WTC11 (cell line): Measurements from ENCODE around the gene NAA80. TPM values are rescaled to one million over a fixed set of nuclear protein-coding genes. Genes with fewer than 3 reads are reported as not detected.

ENCODE experiments used
- ATAC-seq: fragments of 200-7000 bp; cut with Tn5 transposase; 2 replicates; pipeline ENCODE4 v1.10.0; 2021; ENCODE audit warnings: mild to moderate bottlenecking, moderate library complexity
- CTCF ChIA-PET: fragments of 300-600 bp; sonication (Branson Sonifier 250); formaldehyde crosslinking; loops from one replicate; lab custom pipeline; 2021; ENCODE audit warnings: antibody characterized with exemption; lab: Charles Lee
- POLR2A ChIA-PET: fragments of 350-600 bp; sonication (Branson Sonifier 250); formaldehyde crosslinking; loops from one replicate; lab custom pipeline; 2021; ENCODE audit warnings: antibody characterized with exemption; lab: Charles Lee
- DNase-seq: peaks from one replicate; pipeline ENCODE4 v3.0.0; 2021; ENCODE audit warnings: low spot score
- H3K27ac Mint-ChIP-seq: 2 replicates; pipeline ENCODE4 v1.8.0; 2021; ENCODE audit warnings: mixed read lengths
- H3K27me3 Mint-ChIP-seq: 2 replicates; pipeline ENCODE4 v1.8.0; 2021; ENCODE audit warnings: low read depth, mild to moderate bottlenecking, moderate library complexity, mixed read lengths
- H3K36me3 Mint-ChIP-seq: 2 replicates; pipeline ENCODE4 v1.8.0; 2021; ENCODE audit warnings: mixed read lengths
- H3K4me1 Mint-ChIP-seq: 2 replicates; pipeline ENCODE4 v1.8.0; 2022; ENCODE audit warnings: mixed read lengths
- H3K4me3 Mint-ChIP-seq: 2 replicates; pipeline ENCODE4 v1.8.0; 2021; ENCODE audit warnings: mild to moderate bottlenecking, moderate library complexity, mixed read lengths
- H3K9me3 Mint-ChIP-seq: 2 replicates; pipeline ENCODE4 v1.8.0; 2021; ENCODE audit warnings: mixed read lengths
- CBFB ChIP-seq: sonication (generic); formaldehyde crosslinking; IDR thresholded peaks from 2 replicates; pipeline ENCODE4 v1.8.1; 2022; ENCODE audit warnings: mild to moderate bottlenecking, low read depth, missing genetic modification reagents
- ETV6 ChIP-seq: sonication (generic); formaldehyde crosslinking; IDR thresholded peaks from 2 replicates; pipeline ENCODE4 v1.8.1; 2022; ENCODE audit warnings: mild to moderate bottlenecking, missing genetic modification reagents
- FOXK1 ChIP-seq: sonication (generic); formaldehyde crosslinking; IDR thresholded peaks from 2 replicates; pipeline ENCODE4 v1.8.0; 2022; ENCODE audit warnings: mild to moderate bottlenecking, moderate library complexity, missing genetic modification reagents
- FOXP1 ChIP-seq: sonication (generic); formaldehyde crosslinking; IDR thresholded peaks from 2 replicates; pipeline ENCODE4 v1.8.0; 2022; ENCODE audit warnings: missing genetic modification reagents, mild to moderate bottlenecking, moderate library complexity, borderline replicate concordance
- GTF2I ChIP-seq: fragments of 250-450 bp; sonication (Bioruptor Pico); conservative IDR thresholded peaks from 2 replicates; pipeline ENCODE4 v1.4.0; 2021; ENCODE audit warnings: mild to moderate bottlenecking
- MYBL2 ChIP-seq: sonication (generic); formaldehyde crosslinking; IDR thresholded peaks from 2 replicates; pipeline ENCODE4 v1.8.1; 2023; ENCODE audit warnings: mild to moderate bottlenecking, moderate library complexity, missing genetic modification reagents
- NFE2L1 ChIP-seq: sonication (generic); formaldehyde crosslinking; IDR thresholded peaks from 2 replicates; pipeline ENCODE4 v1.8.1; 2023; ENCODE audit warnings: missing genetic modification reagents
- NFYB ChIP-seq: sonication (generic); formaldehyde crosslinking; conservative IDR thresholded peaks from 2 replicates; pipeline ENCODE4 v1.8.0; 2022; ENCODE audit warnings: low read depth, missing genetic modification reagents
- OVOL2 ChIP-seq: fragments of 250-450 bp; sonication (Bioruptor Pico); IDR thresholded peaks from 2 replicates; pipeline ENCODE4 v1.9.0; 2021; ENCODE audit warnings: mild to moderate bottlenecking, borderline replicate concordance
- RELA ChIP-seq: sonication (generic); formaldehyde crosslinking; IDR thresholded peaks from 2 replicates; pipeline ENCODE4 v1.8.1; 2022; ENCODE audit warnings: missing genetic modification reagents, mild to moderate bottlenecking, borderline replicate concordance
- RORB ChIP-seq: fragments of 250-450 bp; sonication (Bioruptor Pico); IDR thresholded peaks from 2 replicates; pipeline ENCODE4 v1.9.0; 2021; ENCODE audit warnings: mild to moderate bottlenecking
- SOX15 ChIP-seq: fragments of 250-450 bp; sonication (Bioruptor Pico); IDR thresholded peaks from 2 replicates; pipeline ENCODE4 v1.9.0; 2021; ENCODE audit warnings: mild to moderate bottlenecking
- SP1 ChIP-seq: sonication (generic); formaldehyde crosslinking; conservative IDR thresholded peaks from 2 replicates; pipeline ENCODE4 v1.8.1; 2022; ENCODE audit warnings: missing genetic modification reagents
- TEAD1 ChIP-seq: sonication (generic); formaldehyde crosslinking; IDR thresholded peaks from 2 replicates; pipeline ENCODE4 v1.8.0; 2022; ENCODE audit warnings: mild to moderate bottlenecking, missing genetic modification reagents
- ZNF138 ChIP-seq: sonication (generic); formaldehyde crosslinking; conservative IDR thresholded peaks from 2 replicates; pipeline ENCODE4 v1.8.1; 2022; ENCODE audit warnings: mild to moderate bottlenecking, moderate library complexity, missing genetic modification reagents
- ZNF232 ChIP-seq: sonication (generic); formaldehyde crosslinking; IDR thresholded peaks from 2 replicates; pipeline ENCODE4 v1.8.0; 2022; ENCODE audit warnings: mild to moderate bottlenecking, missing genetic modification reagents
- ZNF317 ChIP-seq: sonication (generic); formaldehyde crosslinking; IDR thresholded peaks from 2 replicates; pipeline ENCODE4 v1.8.1; 2023; ENCODE audit warnings: low read depth, mild to moderate bottlenecking, moderate library complexity, missing genetic modification reagents, borderline replicate concordance
- ZNF423 ChIP-seq: fragments of 250-450 bp; sonication (Bioruptor Pico); IDR thresholded peaks from 2 replicates; pipeline ENCODE4 v2.1.2; 2022; ENCODE audit warnings: mild to moderate bottlenecking, moderate library complexity
- total RNA-seq: library from RNA; stranded (reverse); gene quantifications from 3 replicates; pipeline ENCODE4 v1.2.3, GENCODE V29; 2021
- TF ChIP-seq, protein P1 (sequence below): sonication (generic); formaldehyde crosslinking; IDR thresholded peaks from 2 replicates; pipeline ENCODE4 v1.8.1; 2022; ENCODE audit warnings: mild to moderate bottlenecking, missing genetic modification reagents, moderate library complexity, borderline replicate concordance
- TF ChIP-seq, protein P2 (sequence below): sonication (generic); formaldehyde crosslinking; IDR thresholded peaks from 2 replicates; pipeline ENCODE4 v1.8.0; 2023; ENCODE audit warnings: missing genetic modification reagents
- TF ChIP-seq, protein P3 (sequence below): fragments of 250-450 bp; sonication (Bioruptor Pico); IDR thresholded peaks from 2 replicates; pipeline ENCODE4 v2.1.2; 2022; ENCODE audit warnings: mild to moderate bottlenecking, moderate library complexity
- TF ChIP-seq, protein P4 (sequence below): sonication (generic); formaldehyde crosslinking; conservative IDR thresholded peaks from 2 replicates; pipeline ENCODE4 v1.8.1; 2023; ENCODE audit warnings: mild to moderate bottlenecking, low read depth, missing genetic modification reagents, moderate library complexity
- TF ChIP-seq, protein P5 (sequence below): fragments of 250-450 bp; sonication (Bioruptor Pico); IDR thresholded peaks from 2 replicates; pipeline ENCODE4 v1.8.0; 2021; ENCODE audit warnings: mild to moderate bottlenecking
- TF ChIP-seq, protein P6 (sequence below): sonication (generic); formaldehyde crosslinking; IDR thresholded peaks from 2 replicates; pipeline ENCODE4 v1.8.0; 2022; ENCODE audit warnings: mild to moderate bottlenecking, missing genetic modification reagents
- TF ChIP-seq, protein P7 (sequence below): sonication (generic); formaldehyde crosslinking; IDR thresholded peaks from 2 replicates; pipeline ENCODE4 v1.8.0; 2022; ENCODE audit warnings: mild to moderate bottlenecking, missing genetic modification reagents

The NAA80 gene
- total RNA-seq, 1 experiment from 2014 or later, result 17.3 TPM

DNA sequence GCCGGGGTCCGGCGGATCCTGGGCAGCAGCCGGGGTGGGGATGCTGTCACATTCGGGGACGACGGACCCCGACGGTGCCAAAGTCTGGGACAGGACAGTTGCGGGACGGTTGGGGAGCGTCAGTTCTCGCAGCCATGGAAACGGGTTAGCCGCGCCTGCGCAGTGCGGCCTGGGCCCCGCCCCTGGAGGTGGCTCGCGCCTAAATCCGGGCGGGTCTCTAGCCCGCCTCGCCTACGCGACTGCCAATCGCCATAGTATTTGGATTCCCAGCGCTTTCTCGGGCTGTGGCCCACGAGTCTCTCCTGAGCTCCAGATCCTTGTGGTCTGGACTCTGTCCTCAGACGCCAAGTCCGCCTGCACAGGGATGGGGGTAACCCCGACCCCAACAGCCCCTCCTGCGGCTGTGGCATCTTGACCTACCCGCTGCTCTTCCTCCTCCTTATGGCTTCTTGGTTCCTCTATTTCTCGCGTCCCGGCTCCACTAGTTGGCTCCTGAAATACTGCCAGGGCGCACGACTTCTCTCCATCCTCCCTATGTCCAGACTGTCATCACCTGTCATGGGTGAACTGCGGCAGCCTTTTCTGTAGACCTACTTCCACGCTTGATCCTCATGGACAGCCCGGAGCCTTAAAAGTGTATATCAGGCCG lies 46.5 kb upstream of the NAA80 start, which contains the start of gene ZMYND10:
Gene ZMYND10 (minus strand): TSS at position 147 of the 649 bp plus-strand sequence. CDS start 153 bp downstream, outside the sequence.
- Mint-ChIP-seq H3K27ac (no peak within 1 kb of the TSS), H3K27me3 (peaks cover 61% of the 10 kb centered on the region), H3K4me1 (peaks cover 14% of the 10 kb centered on the region), H3K4me3 (peak within 1 kb of the TSS; percentile 75), H3K9me3 (no peaks in the 10 kb centered on the region), H3K36me3 (peaks cover 7% of the 10 kb centered on the region; the same call in 1 of the 2 replicates)
- ChIA-PET POLR2A (interaction anchor here (0.8 to 0.9 kb wide), 2 partner anchors 9 to 54 kb away, joined by 3 read pairs; partner anchors contain the start of gene IFRD2), CTCF (interaction anchor here (0.6 to 3.2 kb wide), 10 partner anchors 11 to 264 kb away, joined by 3 to 19 read pairs (median 5); partner anchors contain the start of gene HYAL2)
- ATAC-seq (peak; percentile 67), DNase-seq (peak; percentile 89)
- TF ChIP-seq ZNF317 (CRISPR knock-in tag), result no peak
- TF ChIP-seq, protein P1, sequence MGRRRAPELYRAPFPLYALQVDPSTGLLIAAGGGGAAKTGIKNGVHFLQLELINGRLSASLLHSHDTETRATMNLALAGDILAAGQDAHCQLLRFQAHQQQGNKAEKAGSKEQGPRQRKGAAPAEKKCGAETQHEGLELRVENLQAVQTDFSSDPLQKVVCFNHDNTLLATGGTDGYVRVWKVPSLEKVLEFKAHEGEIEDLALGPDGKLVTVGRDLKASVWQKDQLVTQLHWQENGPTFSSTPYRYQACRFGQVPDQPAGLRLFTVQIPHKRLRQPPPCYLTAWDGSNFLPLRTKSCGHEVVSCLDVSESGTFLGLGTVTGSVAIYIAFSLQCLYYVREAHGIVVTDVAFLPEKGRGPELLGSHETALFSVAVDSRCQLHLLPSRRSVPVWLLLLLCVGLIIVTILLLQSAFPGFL (CRISPR knock-in tag), result no peak
- TF ChIP-seq, protein P2, sequence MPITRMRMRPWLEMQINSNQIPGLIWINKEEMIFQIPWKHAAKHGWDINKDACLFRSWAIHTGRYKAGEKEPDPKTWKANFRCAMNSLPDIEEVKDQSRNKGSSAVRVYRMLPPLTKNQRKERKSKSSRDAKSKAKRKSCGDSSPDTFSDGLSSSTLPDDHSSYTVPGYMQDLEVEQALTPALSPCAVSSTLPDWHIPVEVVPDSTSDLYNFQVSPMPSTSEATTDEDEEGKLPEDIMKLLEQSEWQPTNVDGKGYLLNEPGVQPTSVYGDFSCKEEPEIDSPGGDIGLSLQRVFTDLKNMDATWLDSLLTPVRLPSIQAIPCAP (CRISPR knock-in tag), result 0 out of 2 replicates have a peak, but pooled peaks have one; percentile 40
- TF ChIP-seq MYBL2, result no peak
- TF ChIP-seq SOX15 (CRISPR knock-in tag), result no peak
- TF ChIP-seq, protein P3, sequence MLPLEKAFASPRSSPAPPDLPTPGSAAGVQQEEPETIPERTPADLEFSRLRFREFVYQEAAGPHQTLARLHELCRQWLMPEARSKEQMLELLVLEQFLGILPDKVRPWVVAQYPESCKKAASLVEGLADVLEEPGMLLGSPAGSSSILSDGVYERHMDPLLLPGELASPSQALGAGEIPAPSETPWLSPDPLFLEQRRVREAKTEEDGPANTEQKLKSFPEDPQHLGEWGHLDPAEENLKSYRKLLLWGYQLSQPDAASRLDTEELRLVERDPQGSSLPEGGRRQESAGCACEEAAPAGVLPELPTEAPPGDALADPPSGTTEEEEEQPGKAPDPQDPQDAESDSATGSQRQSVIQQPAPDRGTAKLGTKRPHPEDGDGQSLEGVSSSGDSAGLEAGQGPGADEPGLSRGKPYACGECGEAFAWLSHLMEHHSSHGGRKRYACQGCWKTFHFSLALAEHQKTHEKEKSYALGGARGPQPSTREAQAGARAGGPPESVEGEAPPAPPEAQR (CRISPR knock-in tag), result no peak
- TF ChIP-seq, protein P4, sequence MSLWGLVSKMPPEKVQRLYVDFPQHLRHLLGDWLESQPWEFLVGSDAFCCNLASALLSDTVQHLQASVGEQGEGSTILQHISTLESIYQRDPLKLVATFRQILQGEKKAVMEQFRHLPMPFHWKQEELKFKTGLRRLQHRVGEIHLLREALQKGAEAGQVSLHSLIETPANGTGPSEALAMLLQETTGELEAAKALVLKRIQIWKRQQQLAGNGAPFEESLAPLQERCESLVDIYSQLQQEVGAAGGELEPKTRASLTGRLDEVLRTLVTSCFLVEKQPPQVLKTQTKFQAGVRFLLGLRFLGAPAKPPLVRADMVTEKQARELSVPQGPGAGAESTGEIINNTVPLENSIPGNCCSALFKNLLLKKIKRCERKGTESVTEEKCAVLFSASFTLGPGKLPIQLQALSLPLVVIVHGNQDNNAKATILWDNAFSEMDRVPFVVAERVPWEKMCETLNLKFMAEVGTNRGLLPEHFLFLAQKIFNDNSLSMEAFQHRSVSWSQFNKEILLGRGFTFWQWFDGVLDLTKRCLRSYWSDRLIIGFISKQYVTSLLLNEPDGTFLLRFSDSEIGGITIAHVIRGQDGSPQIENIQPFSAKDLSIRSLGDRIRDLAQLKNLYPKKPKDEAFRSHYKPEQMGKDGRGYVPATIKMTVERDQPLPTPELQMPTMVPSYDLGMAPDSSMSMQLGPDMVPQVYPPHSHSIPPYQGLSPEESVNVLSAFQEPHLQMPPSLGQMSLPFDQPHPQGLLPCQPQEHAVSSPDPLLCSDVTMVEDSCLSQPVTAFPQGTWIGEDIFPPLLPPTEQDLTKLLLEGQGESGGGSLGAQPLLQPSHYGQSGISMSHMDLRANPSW (CRISPR knock-in tag), result no peak
- no peak for TF ChIP-seq ZNF138 (CRISPR knock-in tag)
- TF ChIP-seq RELA (CRISPR knock-in tag), result no peak
- TF ChIP-seq TEAD1, result 0 out of 2 replicates have a peak, but pooled peaks have one; percentile 17
- TF ChIP-seq ZNF232 (CRISPR knock-in tag), result 0 out of 2 replicates have a peak, but pooled peaks have one; percentile 15
- TF ChIP-seq FOXK1 (CRISPR knock-in tag), result no peak
- TF ChIP-seq OVOL2 (CRISPR knock-in tag), result no peak
- TF ChIP-seq, protein P5, sequence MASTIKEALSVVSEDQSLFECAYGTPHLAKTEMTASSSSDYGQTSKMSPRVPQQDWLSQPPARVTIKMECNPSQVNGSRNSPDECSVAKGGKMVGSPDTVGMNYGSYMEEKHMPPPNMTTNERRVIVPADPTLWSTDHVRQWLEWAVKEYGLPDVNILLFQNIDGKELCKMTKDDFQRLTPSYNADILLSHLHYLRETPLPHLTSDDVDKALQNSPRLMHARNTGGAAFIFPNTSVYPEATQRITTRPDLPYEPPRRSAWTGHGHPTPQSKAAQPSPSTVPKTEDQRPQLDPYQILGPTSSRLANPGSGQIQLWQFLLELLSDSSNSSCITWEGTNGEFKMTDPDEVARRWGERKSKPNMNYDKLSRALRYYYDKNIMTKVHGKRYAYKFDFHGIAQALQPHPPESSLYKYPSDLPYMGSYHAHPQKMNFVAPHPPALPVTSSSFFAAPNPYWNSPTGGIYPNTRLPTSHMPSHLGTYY (CRISPR knock-in tag), result no peak
- 0 out of 2 replicates have a peak, but pooled peaks have one; percentile 57 for TF ChIP-seq ETV6 (CRISPR knock-in tag)
- no peak for TF ChIP-seq GTF2I
- TF ChIP-seq NFE2L1 (CRISPR knock-in tag), result no peak
- TF ChIP-seq FOXP1 (CRISPR knock-in tag), result no peak
- TF ChIP-seq, protein P6, sequence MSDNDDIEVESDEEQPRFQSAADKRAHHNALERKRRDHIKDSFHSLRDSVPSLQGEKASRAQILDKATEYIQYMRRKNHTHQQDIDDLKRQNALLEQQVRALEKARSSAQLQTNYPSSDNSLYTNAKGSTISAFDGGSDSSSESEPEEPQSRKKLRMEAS (CRISPR knock-in tag), result peak; percentile 53; the same call in 1 of the 2 replicates
- 0 out of 2 replicates have a peak, but pooled peaks have one; percentile 13 for TF ChIP-seq SP1 (CRISPR knock-in tag)
- no peak for TF ChIP-seq ZNF423 (CRISPR knock-in tag)
- TF ChIP-seq CBFB, result no peak
- TF ChIP-seq NFYB (CRISPR knock-in tag), result no peak
- TF ChIP-seq, protein P7, sequence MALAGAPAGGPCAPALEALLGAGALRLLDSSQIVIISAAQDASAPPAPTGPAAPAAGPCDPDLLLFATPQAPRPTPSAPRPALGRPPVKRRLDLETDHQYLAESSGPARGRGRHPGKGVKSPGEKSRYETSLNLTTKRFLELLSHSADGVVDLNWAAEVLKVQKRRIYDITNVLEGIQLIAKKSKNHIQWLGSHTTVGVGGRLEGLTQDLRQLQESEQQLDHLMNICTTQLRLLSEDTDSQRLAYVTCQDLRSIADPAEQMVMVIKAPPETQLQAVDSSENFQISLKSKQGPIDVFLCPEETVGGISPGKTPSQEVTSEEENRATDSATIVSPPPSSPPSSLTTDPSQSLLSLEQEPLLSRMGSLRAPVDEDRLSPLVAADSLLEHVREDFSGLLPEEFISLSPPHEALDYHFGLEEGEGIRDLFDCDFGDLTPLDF, result no peak
- no peak for TF ChIP-seq RORB (CRISPR knock-in tag)
